Keratinocyte (primary cell): ENCODE measurements around the gene VRK2. TPM values are rescaled to one million over a fixed set of nuclear protein-coding genes. Genes with fewer than 3 reads are reported as not detected.

Source experiments
- DNase-seq: peaks from one replicate; pipeline ENCODE4 v3.0.0-alpha.2; 2011; ENCODE audit warnings: low read depth, missing footprints, low spot score
- FAIRE-seq: peaks from 2 replicates; lab custom pipeline; 2011; peaks lifted over from hg19 to GRCh38; lab: Jason Lieb, UNC
- H2AFZ ChIP-seq: 2 replicates; pipeline ENCODE4 v1.6.0; 2012; ENCODE audit warnings: low read length, control low read depth, inconsistent platforms; ENCODE audit not compliant: control insufficient read depth
- H3K27ac ChIP-seq: 2 replicates; pipeline ENCODE4 v1.5.1; 2011; ENCODE audit warnings: low read length; ENCODE audit not compliant: control insufficient read depth, insufficient read depth
- H3K27me3 ChIP-seq: 3 replicates; pipeline ENCODE4 v1.6.0; 2011; ENCODE audit warnings: low read length; ENCODE audit not compliant: control insufficient read depth, insufficient read depth; ENCODE audit errors: extremely low read depth
- H3K36me3 ChIP-seq, 2 experiments: 2 replicates in 1 of 2; 3 replicates in 1 of 2; pipeline ENCODE4 v1.5.1; 2011; ENCODE audit warnings: low read length in 2 of 2, mild to moderate bottlenecking in 1 of 2; ENCODE audit not compliant: control insufficient read depth in 2 of 2, insufficient read depth in 2 of 2; ENCODE audit errors: extremely low read depth in 1 of 2
- H3K4me1 ChIP-seq: 3 replicates; pipeline ENCODE4 v1.5.1; 2011; ENCODE audit warnings: low read length; ENCODE audit not compliant: control insufficient read depth, insufficient read depth; ENCODE audit errors: extremely low read depth
- H3K4me2 ChIP-seq: 3 replicates; pipeline ENCODE4 v1.6.0; 2011; ENCODE audit warnings: low read depth, low read length; ENCODE audit not compliant: control insufficient read depth, insufficient read depth; ENCODE audit errors: extremely low read depth
- H3K4me3 ChIP-seq, 3 experiments: fragments of 200-600 bp in 1 of 3; sonication (generic) in 1 of 3; 2 replicates in 2 of 3; 3 replicates in 1 of 3; pipeline ENCODE4 v1.5.1; 2011 to 2016; ENCODE audit warnings: low read length in 3 of 3, mild to moderate bottlenecking in 3 of 3, control low read depth in 2 of 3, inconsistent platforms in 1 of 3, low read depth in 1 of 3, mixed read lengths in 1 of 3, mixed run types in 1 of 3, moderate library complexity in 1 of 3; ENCODE audit not compliant: control insufficient read depth in 2 of 3, insufficient read depth in 2 of 3; ENCODE audit errors: extremely low read depth in 1 of 3
- H3K79me2 ChIP-seq: 2 replicates; pipeline ENCODE4 v1.6.0; 2012; ENCODE audit warnings: low read length; ENCODE audit not compliant: control insufficient read depth, insufficient read depth
- H3K9ac ChIP-seq: 3 replicates; pipeline ENCODE4 v1.6.0; 2011; ENCODE audit warnings: low read length; ENCODE audit not compliant: control insufficient read depth, insufficient read depth; ENCODE audit errors: extremely low read depth
- H3K9me1 ChIP-seq: 3 replicates; pipeline ENCODE4 v1.6.0; 2011; ENCODE audit warnings: low read length; ENCODE audit not compliant: control insufficient read depth, insufficient read depth; ENCODE audit errors: extremely low read depth
- H3K9me3 ChIP-seq: 2 replicates; pipeline ENCODE4 v1.5.1; 2012; ENCODE audit warnings: low read depth, low read length; ENCODE audit not compliant: control insufficient read depth
- H4K20me1 ChIP-seq: 3 replicates; pipeline ENCODE4 v1.6.0; 2011; ENCODE audit warnings: low read length; ENCODE audit not compliant: control insufficient read depth, insufficient read depth; ENCODE audit errors: extremely low read depth
- EZH2 ChIP-seq: IDR thresholded peaks from one replicate; pipeline ENCODE4 v1.6.1; 2012; ENCODE audit warnings: inconsistent platforms, mild to moderate bottlenecking, low read length, moderate library complexity
- dilution Hi-C: fragments of 300-500 bp; cut with MboI; formaldehyde crosslinking; loops from one replicate; pipeline ENCODE4 v1.7.0; 2020; ENCODE audit warnings: low sequenced_read_pairs; ENCODE audit not compliant: extremely low pct_ligation_motif_present
- polyA plus RNA-seq, 5 experiments: library from polyadenylated mRNA; depleted of rRNA in 3 of 5; stranded (reverse) in 3 of 5; stranded (forward) in 1 of 5; unstranded in 1 of 5; fragments of >200 nt; gene quantifications; 1 replicate in 1 of 5; 2 replicates in 3 of 5; 3 replicates in 1 of 5; pipeline versions ENCODE4 v1.2.1 to v1.2.3, GENCODE V29; 2011 to 2012; ENCODE audit warnings: missing spikeins in 2 of 5, low read depth in 1 of 5, low replicate concordance in 1 of 5
- TF ChIP-seq, protein P1 (sequence below), 3 experiments: IDR thresholded peaks in 1 of 3; conservative IDR thresholded peaks in 1 of 3; optimal IDR thresholded peaks in 1 of 3; 2 replicates in 2 of 3; 3 replicates in 1 of 3; pipeline versions ENCODE3 to v1.5.1; 2011; ENCODE audit warnings: low read length in 3 of 3, mild to moderate bottlenecking in 3 of 3, moderate library complexity in 2 of 3, control low read depth in 1 of 3, inconsistent platforms in 1 of 3; ENCODE audit not compliant: insufficient read depth in 2 of 3; ENCODE audit errors: extremely low read depth in 1 of 3

Gene VRK2
- polyA plus RNA-seq, 1 donor (not counting 4 experiments of a cell fraction or from before 2014, with no cell fraction given): 27.6 TPM

DNA sequence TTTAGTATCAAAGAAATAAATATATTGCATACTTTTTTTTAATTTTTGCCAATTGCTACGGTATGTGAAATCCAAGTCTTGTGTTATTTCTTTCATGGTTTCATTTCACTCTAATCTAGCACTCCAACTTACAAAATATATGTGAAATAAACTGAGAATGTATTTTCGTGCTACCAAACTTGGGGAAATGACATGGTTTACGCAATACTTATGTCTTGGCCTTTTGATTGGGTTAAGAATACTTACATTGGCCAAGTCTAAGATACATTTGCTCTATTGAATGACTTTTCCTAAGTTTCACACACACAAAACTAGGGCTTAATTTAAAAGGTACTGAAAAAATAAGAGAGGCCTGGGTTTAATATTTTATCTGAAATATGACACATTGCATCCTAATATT is 80.5 kb downstream of the VRK2 start:
- Histone ChIP-seq H3K4me3 (no peak overlapping the region), H3K9me1 (no peaks in the 10 kb centered on the region), H3K36me3 (peaks cover 1 to 3% of the 10 kb centered on the region in 2 experiments), H3K79me2 (no peaks in the 10 kb centered on the region), H3K9me3 (no peaks in the 10 kb centered on the region), H4K20me1 (no peaks in the 10 kb centered on the region), H3K27me3 (no peaks in the 10 kb centered on the region), H3K4me2 (no peak overlapping the region), H3K4me1 (no peaks in the 10 kb centered on the region), H3K27ac (no peak overlapping the region), H2AFZ (no peak overlapping the region), H3K9ac (no peak overlapping the region)
- DNase-seq: no peak
- TF ChIP-seq EZH2: no peak
- TF ChIP-seq, protein P1, sequence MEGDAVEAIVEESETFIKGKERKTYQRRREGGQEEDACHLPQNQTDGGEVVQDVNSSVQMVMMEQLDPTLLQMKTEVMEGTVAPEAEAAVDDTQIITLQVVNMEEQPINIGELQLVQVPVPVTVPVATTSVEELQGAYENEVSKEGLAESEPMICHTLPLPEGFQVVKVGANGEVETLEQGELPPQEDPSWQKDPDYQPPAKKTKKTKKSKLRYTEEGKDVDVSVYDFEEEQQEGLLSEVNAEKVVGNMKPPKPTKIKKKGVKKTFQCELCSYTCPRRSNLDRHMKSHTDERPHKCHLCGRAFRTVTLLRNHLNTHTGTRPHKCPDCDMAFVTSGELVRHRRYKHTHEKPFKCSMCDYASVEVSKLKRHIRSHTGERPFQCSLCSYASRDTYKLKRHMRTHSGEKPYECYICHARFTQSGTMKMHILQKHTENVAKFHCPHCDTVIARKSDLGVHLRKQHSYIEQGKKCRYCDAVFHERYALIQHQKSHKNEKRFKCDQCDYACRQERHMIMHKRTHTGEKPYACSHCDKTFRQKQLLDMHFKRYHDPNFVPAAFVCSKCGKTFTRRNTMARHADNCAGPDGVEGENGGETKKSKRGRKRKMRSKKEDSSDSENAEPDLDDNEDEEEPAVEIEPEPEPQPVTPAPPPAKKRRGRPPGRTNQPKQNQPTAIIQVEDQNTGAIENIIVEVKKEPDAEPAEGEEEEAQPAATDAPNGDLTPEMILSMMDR (optimal IDR thresholded peaks at IDR 0.05 in 1 of 3, IDR thresholded peaks at IDR 0.05 in 1 of 3, conservative IDR thresholded peaks at IDR 0.05 in 1 of 3; ENCODE audit: extremely low read depth in 1 of 3, insufficient read depth in 2 of 3, low read length in 3 of 3): no peak
- no peak for FAIRE-seq
- dilution Hi-C loops: no loop called here

DNA sequence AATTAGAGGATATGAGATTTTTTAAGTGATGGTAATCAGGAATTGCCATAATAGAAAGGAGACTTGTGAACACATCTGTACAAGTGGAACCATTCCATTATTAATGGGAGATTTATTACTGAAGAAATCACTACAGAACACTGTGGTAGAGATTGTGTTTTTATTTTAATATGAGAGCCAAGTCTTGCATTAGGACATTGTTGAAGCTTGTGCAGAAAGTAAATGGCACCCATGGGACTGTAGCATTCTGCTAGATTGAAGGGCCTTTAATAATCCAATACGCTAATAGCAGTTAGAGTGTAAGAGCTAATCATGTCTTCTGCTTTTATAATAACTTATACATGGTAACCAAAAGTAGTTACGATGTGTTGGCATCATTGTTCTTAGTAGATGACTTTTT is 83.6 kb downstream of the VRK2 start:
- Histone ChIP-seq H2AFZ (no peak overlapping the region), H3K27me3 (no peaks in the 10 kb centered on the region), H3K4me2 (no peak overlapping the region), H3K36me3 (no peaks in the 10 kb centered on the region), H3K79me2 (no peaks in the 10 kb centered on the region), H4K20me1 (no peaks in the 10 kb centered on the region), H3K9ac (no peak overlapping the region), H3K4me3 (no peak overlapping the region), H3K4me1 (no peaks in the 10 kb centered on the region), H3K9me1 (no peaks in the 10 kb centered on the region), H3K9me3 (no peaks in the 10 kb centered on the region), H3K27ac (no peak overlapping the region)
- no peak for DNase-seq
- TF ChIP-seq EZH2: no peak
- TF ChIP-seq, protein P1 (optimal IDR thresholded peaks at IDR 0.05 in 1 of 3, IDR thresholded peaks at IDR 0.05 in 1 of 3, conservative IDR thresholded peaks at IDR 0.05 in 1 of 3; ENCODE audit: extremely low read depth in 1 of 3, insufficient read depth in 2 of 3, low read length in 3 of 3): no peak
- no peak for FAIRE-seq
- dilution Hi-C loops: no loop called here
